Karpas-422 (cell line): ENCODE data around the gene TCTN1. TPM values are rescaled to one million over a fixed set of nuclear protein-coding genes. Genes with fewer than 3 reads are reported as not detected.

Experiments used
- DNase-seq: peaks from one replicate; pipeline ENCODE4 v3.0.0-alpha.2; 2015
- H2AFZ ChIP-seq: fragments of 200-600 bp; sonication (generic); 2 replicates; pipeline ENCODE4 v1.6.1; 2014; ENCODE audit warnings: antibody characterized with exemption, low read length, mixed read lengths
- H3K27ac ChIP-seq: fragments of 200-600 bp; sonication (generic); 2 replicates; pipeline ENCODE4 v1.5.1; 2014; ENCODE audit warnings: mild to moderate bottlenecking, low read length, moderate library complexity
- H3K27me3 ChIP-seq: fragments of 200-600 bp; sonication (generic); 2 replicates; pipeline ENCODE4 v1.6.1; 2014; ENCODE audit warnings: low read length, mixed read lengths
- H3K36me3 ChIP-seq: fragments of 200-600 bp; sonication (generic); 2 replicates; pipeline ENCODE4 v1.6.1; 2014; ENCODE audit warnings: low read length, mixed read lengths; ENCODE audit not compliant: insufficient read depth
- H3K4me1 ChIP-seq: fragments of 200-600 bp; sonication (generic); 2 replicates; pipeline ENCODE4 v1.6.1; 2014; ENCODE audit warnings: mild to moderate bottlenecking, low read length, mixed read lengths
- H3K4me2 ChIP-seq: fragments of 200-600 bp; sonication (generic); 2 replicates; pipeline ENCODE4 v1.6.1; 2014; ENCODE audit warnings: low read length, low read depth, mild to moderate bottlenecking; ENCODE audit not compliant: poor library complexity, severe bottlenecking
- H3K4me3 ChIP-seq: fragments of 200-600 bp; sonication (generic); 2 replicates; pipeline ENCODE4 v1.5.1; 2014; ENCODE audit warnings: mild to moderate bottlenecking, antibody characterized with exemption, low read length, mixed read lengths
- H3K79me2 ChIP-seq: fragments of 200-600 bp; sonication (generic); 2 replicates; pipeline ENCODE4 v1.6.1; 2014; ENCODE audit warnings: mild to moderate bottlenecking, low read length, mixed read lengths
- H3K9ac ChIP-seq: fragments of 200-600 bp; sonication (generic); 2 replicates; pipeline ENCODE4 v1.6.0; 2014; ENCODE audit warnings: low read length
- H3K9me2 ChIP-seq: fragments of 200-600 bp; sonication (generic), shearing (Covaris generic); replicated peaks from 2 replicates; pipeline ENCODE4 v1.6.0; 2014; ENCODE audit warnings: mild to moderate bottlenecking, low read length, moderate library complexity; ENCODE audit not compliant: insufficient read depth
- H3K9me3 ChIP-seq: fragments of 300-700, 200-600 bp; sonication (generic); 2 replicates; pipeline ENCODE4 v1.6.1; 2014; ENCODE audit warnings: low read length, mixed read lengths
- H4K20me1 ChIP-seq: fragments of 200-600 bp; sonication (generic); 2 replicates; pipeline ENCODE4 v1.6.1; 2014; ENCODE audit warnings: mild to moderate bottlenecking, antibody characterized with exemption, low read length, low read depth; ENCODE audit not compliant: insufficient read depth
- small RNA-seq: library from RNA; depleted of rRNA; stranded (forward); fragments of <200 nt; gene quantifications from one replicate; pipeline ENCODE3, GENCODE V24; 2014
- total RNA-seq: library from RNA; depleted of rRNA; stranded (reverse); fragments of >200 nt; shearing (Covaris generic); gene quantifications from 2 replicates; pipeline ENCODE4 v1.2.3, GENCODE V29; 2014; ENCODE audit warnings: low replicate concordance; rRNA removed

The TCTN1 gene
- total RNA-seq, 1 experiment from 2014 or later, result 31.3 TPM

- Histone ChIP-seq H3K4me3 (no peak overlapping the region), H3K9me3 (no peaks in the 10 kb centered on the region), H3K36me3 (no peaks in the 10 kb centered on the region), H3K9ac (no peak overlapping the region), H3K79me2 (no peaks in the 10 kb centered on the region), H3K9me2 (no peaks in the 10 kb centered on the region), H3K4me2 (no peak overlapping the region), H3K27ac (no peak overlapping the region), H2AFZ (no peak overlapping the region), H3K4me1 (peaks cover 15% of the 10 kb centered on the region), H3K27me3 (no peaks in the 10 kb centered on the region), H4K20me1 (no peaks in the 10 kb centered on the region)
- no peak for DNase-seq
Measured at GRCh38 chr12:110694330-110694901, 80.5 kb downstream of the TCTN1 start.

DNA sequence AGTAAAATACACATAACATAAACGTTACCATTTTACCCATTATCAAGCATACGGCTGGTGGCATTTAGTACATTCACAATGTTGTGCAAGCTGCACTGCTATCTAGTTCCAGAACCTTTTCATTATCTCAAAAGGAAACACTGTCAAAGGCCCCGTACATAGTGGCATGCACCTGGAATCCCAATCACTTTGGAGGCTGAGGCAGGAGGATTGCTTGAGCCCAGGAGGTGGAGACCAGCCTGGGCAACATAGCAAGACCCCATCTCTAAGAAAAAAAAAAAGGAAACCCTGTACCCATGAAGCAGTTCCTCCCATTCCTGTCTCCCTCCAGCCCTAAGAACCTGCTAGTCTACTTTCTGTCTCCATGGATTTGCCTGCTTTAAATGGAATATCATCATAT is 82.4 kb downstream of the TCTN1 start:
- H3K27me3 ChIP-seq, result no peaks in the 10 kb centered on the region
- H3K9me3 ChIP-seq, result no peaks in the 10 kb centered on the region
- H3K79me2 ChIP-seq, result no peaks in the 10 kb centered on the region
- H3K36me3 ChIP-seq, result no peaks in the 10 kb centered on the region
- H3K4me2 ChIP-seq, result no peak overlapping the region
- H3K4me3 ChIP-seq, result no peak overlapping the region
- H3K9ac ChIP-seq, result no peak overlapping the region
- H3K4me1 ChIP-seq, result peaks cover 7% of the 10 kb centered on the region
- no peaks in the 10 kb centered on the region for H4K20me1 ChIP-seq
- H3K27ac ChIP-seq, result no peak overlapping the region
- H3K9me2 ChIP-seq, result no peaks in the 10 kb centered on the region
- H2AFZ ChIP-seq, result no peak overlapping the region
- no peak for DNase-seq

- DNase-seq, result no peak
- no peak overlapping the region for H2AFZ ChIP-seq
- H3K27me3 ChIP-seq, result no peaks in the 10 kb centered on the region
- no peaks in the 10 kb centered on the region for H3K79me2 ChIP-seq
- H3K4me1 ChIP-seq, result peaks cover 7% of the 10 kb centered on the region
- H3K4me2 ChIP-seq, result no peak overlapping the region
- no peak overlapping the region for H3K4me3 ChIP-seq
- H3K9me3 ChIP-seq, result no peaks in the 10 kb centered on the region
- H3K9ac ChIP-seq, result no peak overlapping the region
- no peak overlapping the region for H3K27ac ChIP-seq
- H3K36me3 ChIP-seq, result no peaks in the 10 kb centered on the region
- no peaks in the 10 kb centered on the region for H4K20me1 ChIP-seq
- no peaks in the 10 kb centered on the region for H3K9me2 ChIP-seq
Measured at GRCh38 chr12:110697236-110697635, 83.3 kb downstream of the TCTN1 start.

DNA sequence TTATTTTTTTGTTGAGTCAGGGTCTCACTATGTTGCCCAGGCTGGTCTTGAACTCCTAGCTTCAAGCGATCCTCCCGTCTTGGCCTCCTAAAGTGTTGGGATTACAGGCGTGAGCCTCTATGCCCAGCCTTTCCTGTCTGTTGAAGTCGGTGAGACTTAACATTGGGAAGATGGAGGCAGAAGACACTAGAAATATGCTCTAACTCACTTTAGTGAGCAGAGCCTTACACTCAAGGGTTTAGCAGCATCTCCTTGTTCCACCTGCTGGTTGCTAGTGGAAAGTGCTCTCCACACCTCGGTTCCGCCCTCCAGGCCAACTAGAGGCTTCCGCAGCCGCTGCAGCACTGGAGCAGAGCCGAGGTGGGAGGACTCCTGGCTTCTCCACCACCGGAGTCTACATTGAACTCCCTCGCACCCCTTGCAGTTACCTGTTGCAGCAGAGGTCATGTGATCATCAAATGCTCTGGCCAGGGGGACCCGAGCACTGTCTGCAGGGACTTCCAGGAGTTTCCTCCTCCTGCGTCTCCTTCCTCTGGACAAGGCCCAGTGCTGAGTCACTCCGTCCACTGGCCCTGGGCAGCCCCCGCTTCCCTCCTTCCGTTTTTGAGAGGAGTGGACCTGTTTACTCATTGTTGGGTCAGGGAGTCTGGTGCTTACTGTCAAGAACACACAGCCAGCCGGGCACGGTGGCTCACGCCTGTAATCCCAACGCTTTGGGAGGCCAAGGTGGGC is 84.4 kb downstream of the TCTN1 start:
- H3K36me3 ChIP-seq, result no peaks in the 10 kb centered on the region
- peaks cover 7% of the 10 kb centered on the region for H3K4me1 ChIP-seq
- H3K4me3 ChIP-seq, result no peak overlapping the region
- peak overlapping the region; percentile 14 for H3K4me2 ChIP-seq
- no peak overlapping the region for H3K27ac ChIP-seq
- H3K9me2 ChIP-seq, result no peaks in the 10 kb centered on the region
- no peaks in the 10 kb centered on the region for H3K9me3 ChIP-seq
- no peaks in the 10 kb centered on the region for H4K20me1 ChIP-seq
- peak overlapping the region; percentile 47 for H3K9ac ChIP-seq
- H2AFZ ChIP-seq, result peak overlapping the region; percentile 70
- DNase-seq, result peak; percentile 96
- no peaks in the 10 kb centered on the region for H3K27me3 ChIP-seq
- H3K79me2 ChIP-seq, result no peaks in the 10 kb centered on the region

Small RNA genes within 50 kb of the gene (small RNA-seq; reads per million reads assigned to genes)
- not detected for gene RN7SL387P

Other genes starting within 250 kb of the TCTN1 start
- gene ANAPC7, start 210.4 kb upstream of the TCTN1 start, total RNA-seq, result 42.3 and 62.1 TPM in 2 replicates
- 240 and 483 TPM in 2 replicates for gene ARPC3, start 163.8 kb upstream of the TCTN1 start, total RNA-seq
- 28.0 and 32.8 TPM in 2 replicates for gene GPN3, start 145.9 kb upstream of the TCTN1 start, total RNA-seq
- 59.9 and 62.7 TPM in 2 replicates for gene FAM216A, start 145.3 kb upstream of the TCTN1 start, total RNA-seq
- 74.6 and 103 TPM in 2 replicates for gene VPS29, start 112.0 kb upstream of the TCTN1 start, total RNA-seq
- gene RAD9B, start 111.8 kb upstream of the TCTN1 start, total RNA-seq, result 0.32 and 1.4 TPM in 2 replicates
- gene PPTC7, start 30.8 kb upstream of the TCTN1 start, total RNA-seq, result 16.1 and 27.4 TPM in 2 replicates
- 5.1 and 11.5 TPM in 2 replicates for gene HVCN1, start 75.0 kb downstream of the TCTN1 start, total RNA-seq
- 128 and 248 TPM in 2 replicates for gene PPP1CC, start 128.8 kb downstream of the TCTN1 start, total RNA-seq
- not detected in 2 replicates for gene CCDC63, start 232.9 kb downstream of the TCTN1 start, total RNA-seq